ENCODE data around the gene ZFP69B.

ZFP69B gene

GRCh38 chr1:40449684-40450494 is at the start of gene ZFP69B:
TSS of gene ZFP69B (plus strand) at chr1:40450476. CDS start at chr1:40450962, 486 bp downstream.
- peak; percentile 87 for DNase-seq

DNA sequence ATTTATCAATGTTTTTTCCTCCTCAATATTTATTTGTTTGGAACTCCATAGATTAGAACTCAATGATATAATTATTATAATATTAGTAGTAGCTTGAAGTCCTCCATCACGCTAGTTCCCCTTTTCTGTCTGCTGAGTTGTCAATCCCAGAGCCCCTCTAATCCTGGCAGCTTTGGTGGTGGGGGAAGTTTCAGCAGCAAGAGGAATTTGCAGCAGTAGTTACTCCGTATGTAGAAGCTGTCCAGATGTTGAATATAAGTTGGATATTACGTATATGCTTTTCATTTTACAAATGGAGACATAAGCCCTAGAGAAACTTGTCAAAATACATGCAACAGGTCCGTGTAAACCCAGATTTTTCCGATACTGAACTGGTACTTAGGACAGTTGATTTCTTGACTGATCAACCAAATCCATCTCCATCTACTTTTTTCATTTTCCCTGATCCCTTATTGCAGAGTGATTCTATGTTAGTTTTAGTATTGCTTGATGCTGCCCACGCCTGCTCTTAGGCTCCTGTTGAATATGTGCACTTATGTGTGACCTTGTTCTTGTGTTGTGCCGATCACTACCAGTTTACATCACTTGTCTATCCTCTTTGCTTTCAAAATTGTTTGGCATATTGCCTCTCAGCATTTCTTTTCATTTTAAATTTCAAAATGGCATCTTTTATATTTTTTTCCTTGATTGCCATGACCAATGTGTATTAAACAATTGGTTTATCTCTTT is 48.6 kb upstream of the ZFP69B start:
- DNase-seq, result no peak

- peak; percentile 66 to 78 for DNase-seq
Observed at GRCh38 chr1:40404670-40405462, 45.4 kb upstream of the ZFP69B start.

- no peak for DNase-seq
Observed at GRCh38 chr1:40405812-40406211, 44.5 kb upstream of the ZFP69B start.

- no peak for DNase-seq
Observed at GRCh38 chr1:40407453-40407852, 42.8 kb upstream of the ZFP69B start.

- no peak for DNase-seq
Observed at GRCh38 chr1:40409467-40409866, 40.8 kb upstream of the ZFP69B start.

- DNase-seq, result no peak
Observed at GRCh38 chr1:40411294-40411693, 39.0 kb upstream of the ZFP69B start.

- no peak for DNase-seq
Observed at GRCh38 chr1:40411843-40412242, 38.4 kb upstream of the ZFP69B start.

GRCh38 chr1:40413527-40414252 is 36.6 kb upstream of the ZFP69B start:
- DNase-seq, result no peak

- no peak for DNase-seq
Observed at GRCh38 chr1:40414331-40414730, 35.9 kb upstream of the ZFP69B start.

GRCh38 chr1:40416709-40417108 is 33.6 kb upstream of the ZFP69B start:
- no peak for DNase-seq

GRCh38 chr1:40421431-40422384 is 28.6 kb upstream of the ZFP69B start:
- DNase-seq, result no peak

- no peak for DNase-seq
Observed at GRCh38 chr1:40422630-40423263, 27.5 kb upstream of the ZFP69B start.

DNA sequence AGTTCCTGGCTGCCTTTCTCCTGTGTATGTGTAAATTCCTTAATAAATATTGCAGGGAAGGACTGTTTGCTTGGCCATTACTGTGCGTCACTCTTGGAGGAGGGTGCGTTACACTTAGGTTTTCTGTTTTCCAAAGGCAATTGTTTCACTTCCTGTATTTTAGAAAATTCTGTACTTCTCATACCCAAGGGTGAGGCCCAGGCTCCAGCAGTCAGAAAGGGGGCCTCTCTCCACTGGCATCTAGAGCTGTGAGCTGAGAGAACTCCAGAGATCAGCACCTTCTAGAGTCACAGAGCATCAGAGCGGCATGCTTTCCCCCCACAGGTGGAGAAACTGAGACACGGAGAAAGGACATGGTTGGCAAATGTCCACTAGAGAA is 27.0 kb upstream of the ZFP69B start:
- DNase-seq, result peak in 1 of 2 donors; percentile 27

GRCh38 chr1:40423951-40424618 is 26.2 kb upstream of the ZFP69B start:
- no peak for DNase-seq

DNA sequence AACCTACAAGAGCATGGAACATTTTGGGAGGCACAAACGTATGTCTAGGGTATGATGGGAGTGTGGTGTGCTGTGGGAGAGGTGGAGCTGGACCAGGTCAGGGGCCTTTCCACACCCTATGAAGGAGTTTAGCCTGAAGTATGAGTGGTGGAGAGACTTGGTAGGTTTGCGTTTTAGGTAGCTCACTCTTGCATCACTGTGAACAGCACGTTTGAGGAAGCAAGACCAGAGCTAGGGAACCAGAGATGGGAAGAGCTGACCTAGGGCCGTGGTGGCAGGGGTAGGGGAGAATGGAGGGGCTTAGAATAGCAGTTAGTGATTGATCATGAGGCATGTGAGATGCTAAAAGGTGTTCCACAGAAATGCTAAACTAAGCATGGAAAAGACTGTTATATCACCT is 25.1 kb upstream of the ZFP69B start:
- no peak for DNase-seq

DNA sequence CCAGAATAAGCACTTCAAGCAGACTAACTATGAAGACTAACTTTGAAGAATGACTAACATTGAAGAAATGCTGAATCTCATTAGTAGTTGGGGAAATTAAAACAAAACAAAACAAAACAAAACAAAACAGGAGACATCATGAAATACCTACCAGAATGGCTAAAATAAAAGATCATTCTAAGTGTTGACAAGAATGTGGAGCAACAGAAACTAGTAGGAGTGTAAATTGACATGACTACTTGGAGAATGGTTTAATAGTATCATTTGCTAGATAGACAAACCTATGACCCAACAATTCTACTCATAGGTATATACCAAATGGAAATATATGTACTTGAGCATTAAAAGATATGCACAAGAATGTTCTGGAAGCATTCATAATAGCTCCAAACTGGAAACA is 18.9 kb upstream of the ZFP69B start:
- DNase-seq, result no peak

- DNase-seq, result no peak
Observed at GRCh38 chr1:40432644-40433390, 17.5 kb upstream of the ZFP69B start.

- DNase-seq, result no peak
Observed at GRCh38 chr1:40435471-40435870, 14.8 kb upstream of the ZFP69B start.

DNA sequence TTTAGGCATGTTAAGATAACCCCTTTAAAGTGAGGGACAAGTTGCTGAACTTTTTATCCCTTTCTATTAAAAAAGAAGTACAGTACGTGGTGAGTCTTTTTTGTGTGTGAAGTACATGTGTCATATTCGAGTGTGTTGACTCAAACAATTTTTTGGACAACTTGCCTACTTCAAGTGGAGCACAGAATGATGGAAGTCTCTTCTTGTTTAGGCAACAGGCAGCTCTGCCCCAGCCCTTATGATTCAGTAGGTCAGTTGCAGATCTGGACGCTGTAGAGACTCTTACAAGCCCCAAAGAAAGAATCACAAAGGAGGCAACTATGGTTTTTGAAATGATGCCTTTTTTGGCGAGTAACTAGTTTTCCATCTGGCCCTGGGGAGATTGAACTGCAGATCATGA is 14.4 kb upstream of the ZFP69B start:
- no peak for DNase-seq

Measured in CD4-positive, alpha-beta T cell treated with Interleukin-4 for 1 hour (primary cell).